Measurements from ENCODE around the gene SOX13. TPM values are rescaled to one million over a fixed set of nuclear protein-coding genes. Genes with fewer than 3 reads are reported as not detected.
A peak's percentile ranks its signal among the peaks of the same experiment; 100 is the strongest.

SOX13 gene
- total RNA-seq, 1 donor from 2014 or later: 8.2 TPM

- no peak for DNase-seq (ENCODE audit: low read depth)
- no peak overlapping the region for H3K4me3 ChIP-seq (ENCODE audit: low read depth, low read length)
- no peak for TF ChIP-seq CTCF (IDR thresholded peaks at IDR 0.05; ENCODE audit: insufficient read depth, low read length, poor library complexity, severe bottlenecking)
- H3K27me3 ChIP-seq (ENCODE audit: control insufficient read depth, insufficient read depth, low read length): no peaks in the 10 kb centered on the region
- H3K36me3 ChIP-seq (ENCODE audit: control insufficient read depth, insufficient read depth, low read length): no peaks in the 10 kb centered on the region
These were observed 52.9 kb downstream of the SOX13 start for GRCh38 chr1:204125759-204126351.

- DNase-seq (ENCODE audit: low read depth): no peak
- H3K36me3 ChIP-seq (ENCODE audit: control insufficient read depth, insufficient read depth, low read length): no peaks in the 10 kb centered on the region
- no peak for TF ChIP-seq CTCF (IDR thresholded peaks at IDR 0.05; ENCODE audit: insufficient read depth, low read length, poor library complexity, severe bottlenecking)
- H3K4me3 ChIP-seq (ENCODE audit: low read depth, low read length): no peak overlapping the region
- no peaks in the 10 kb centered on the region for H3K27me3 ChIP-seq (ENCODE audit: control insufficient read depth, insufficient read depth, low read length)
These were observed 53.5 kb downstream of the SOX13 start for GRCh38 chr1:204126386-204126785.

- H3K4me3 ChIP-seq (ENCODE audit: low read depth, low read length): no peak overlapping the region
- H3K36me3 ChIP-seq (ENCODE audit: control insufficient read depth, insufficient read depth, low read length): no peaks in the 10 kb centered on the region
- TF ChIP-seq CTCF (IDR thresholded peaks at IDR 0.05; ENCODE audit: insufficient read depth, low read length, poor library complexity, severe bottlenecking): no peak
- H3K27me3 ChIP-seq (ENCODE audit: control insufficient read depth, insufficient read depth, low read length): no peaks in the 10 kb centered on the region
- DNase-seq (ENCODE audit: low read depth): no peak
These were observed 54.0 kb downstream of the SOX13 start for GRCh38 chr1:204126956-204127355.

GRCh38 chr1:204127597-204128242 is 54.8 kb downstream of the SOX13 start:
- TF ChIP-seq CTCF (IDR thresholded peaks at IDR 0.05; ENCODE audit: insufficient read depth, low read length, poor library complexity, severe bottlenecking): peak; percentile 99
- no peaks in the 10 kb centered on the region for H3K36me3 ChIP-seq (ENCODE audit: control insufficient read depth, insufficient read depth, low read length)
- no peaks in the 10 kb centered on the region for H3K27me3 ChIP-seq (ENCODE audit: control insufficient read depth, insufficient read depth, low read length)
- DNase-seq (ENCODE audit: low read depth): no peak
- H3K4me3 ChIP-seq (ENCODE audit: low read depth, low read length): no peak overlapping the region

GRCh38 chr1:204128464-204128963 is 55.6 kb downstream of the SOX13 start:
- H3K4me3 ChIP-seq (ENCODE audit: low read depth, low read length): no peak overlapping the region
- H3K27me3 ChIP-seq (ENCODE audit: control insufficient read depth, insufficient read depth, low read length): no peaks in the 10 kb centered on the region
- no peak for DNase-seq (ENCODE audit: low read depth)
- TF ChIP-seq CTCF (IDR thresholded peaks at IDR 0.05; ENCODE audit: insufficient read depth, low read length, poor library complexity, severe bottlenecking): no peak
- no peaks in the 10 kb centered on the region for H3K36me3 ChIP-seq (ENCODE audit: control insufficient read depth, insufficient read depth, low read length)

Data from kidney epithelial cell (primary cell).